Brain microvascular endothelial cell (primary cell): ENCODE data around the gene MRPL43.

Source experiments
- DNase-seq: peaks from one replicate; pipeline ENCODE4 v3.0.0-alpha.2; 2020
- H3K27ac ChIP-seq: fragments of 250-450 bp; sonication (Bioruptor Pico); 2 replicates; pipeline ENCODE4 v1.5.1; 2020; ENCODE audit warnings: mild to moderate bottlenecking, moderate library complexity
- H3K27me3 ChIP-seq: fragments of 250-450 bp; sonication (Bioruptor Pico); replicated peaks from 2 replicates; pipeline ENCODE4 v1.5.1; 2020; ENCODE audit warnings: mild to moderate bottlenecking
- H3K36me3 ChIP-seq: fragments of 250-450 bp; sonication (Bioruptor Pico); replicated peaks from 2 replicates; pipeline ENCODE4 v1.5.1; 2020; ENCODE audit warnings: mild to moderate bottlenecking
- H3K4me3 ChIP-seq: 2 replicates; pipeline ENCODE4 v1.5.1; 2011; ENCODE audit warnings: low read depth, mild to moderate bottlenecking, control low read depth, low read length, moderate library complexity
- CTCF ChIP-seq: IDR thresholded peaks from 2 replicates; pipeline ENCODE4 v1.5.1; 2011; ENCODE audit warnings: low read depth, mild to moderate bottlenecking, moderate library complexity, low read length, control low read depth, inconsistent platforms; ENCODE audit errors: missing control alignments
- in situ Hi-C: cut with HindIII; loops from 2 replicates; pipeline ENCODE4 v1.10.0; 2017; ENCODE audit warnings: low sequenced_read_pairs, low pct_ligation_motif_present

MRPL43 gene

GRCh38 chr10:100943508-100943907, 43.8 kb downstream of the MRPL43 start:
- no peak for DNase-seq
- no peak for TF ChIP-seq CTCF
- Histone ChIP-seq H3K4me3 (no peak overlapping the region), H3K27me3 (no peaks in the 10 kb centered on the region), H3K36me3 (peaks cover 75% of the 10 kb centered on the region), H3K27ac (no peak overlapping the region)
- in situ Hi-C loops, result no loop called here

- in situ Hi-C loops, result no loop called here
- H3K4me3 ChIP-seq, result no peak overlapping the region
- no peak overlapping the region for H3K27ac ChIP-seq
- no peak for DNase-seq
- no peak for TF ChIP-seq CTCF
- H3K36me3 ChIP-seq, result peaks cover 74% of the 10 kb centered on the region
- H3K27me3 ChIP-seq, result no peaks in the 10 kb centered on the region
These were observed 45.1 kb downstream of the MRPL43 start for GRCh38 chr10:100942229-100942628.

- Histone ChIP-seq H3K27me3 (no peaks in the 10 kb centered on the region), H3K4me3 (no peak overlapping the region), H3K27ac (no peak overlapping the region), H3K36me3 (peaks cover 63% of the 10 kb centered on the region)
- in situ Hi-C loops, result no loop called here
- TF ChIP-seq CTCF, result no peak
- DNase-seq, result no peak
These were observed 47.4 kb downstream of the MRPL43 start for GRCh38 chr10:100939763-100940344.
